Fibroblast of pulmonary artery (primary cell): ENCODE measurements around the gene ALDH3A2.

Experiments
- DNase-seq: peaks from one replicate; pipeline ENCODE4 v3.0.0-alpha.2; 2010; ENCODE audit warnings: low read depth
- H3K4me3 ChIP-seq: replicated peaks from 2 replicates; pipeline ENCODE4 v1.5.1; 2011; ENCODE audit warnings: low read depth, mild to moderate bottlenecking, control low read depth, low read length, moderate library complexity
- CTCF ChIP-seq: IDR thresholded peaks from 2 replicates; pipeline ENCODE4 v1.5.1; 2011; ENCODE audit warnings: mild to moderate bottlenecking, control low read depth, low read length, inconsistent platforms; ENCODE audit errors: missing control alignments

Gene ALDH3A2

DNA sequence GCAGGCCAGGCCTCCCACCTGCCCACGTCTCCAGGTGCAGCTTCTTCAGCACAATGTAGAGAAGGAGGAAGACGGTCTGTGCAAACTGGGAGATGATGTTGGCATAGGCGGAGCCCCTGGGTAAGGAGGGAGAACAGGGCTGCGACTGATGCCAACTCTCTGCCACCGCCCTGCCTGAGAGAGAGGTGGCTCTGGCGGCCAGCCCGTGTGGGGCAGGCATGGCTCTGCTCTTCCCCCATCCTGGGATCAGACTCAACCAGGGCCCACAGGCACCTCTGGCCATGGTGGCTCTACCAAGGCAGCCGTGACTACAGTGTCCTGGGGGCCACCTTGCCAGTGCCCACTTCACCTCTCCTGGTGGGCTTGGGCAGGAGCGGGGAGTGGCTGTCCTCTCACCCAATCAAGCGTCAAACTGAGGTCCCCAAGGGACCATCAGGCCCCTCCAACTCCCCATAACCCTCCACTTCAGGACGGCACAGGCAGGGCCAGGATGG is 59.2 kb downstream of the ALDH3A2 start:
- H3K4me3 ChIP-seq: no peak overlapping the region
- DNase-seq: no peak
- no peak for TF ChIP-seq CTCF

GRCh38 chr17:19708431-19709175 is 60.1 kb downstream of the ALDH3A2 start:
- H3K4me3 ChIP-seq: no peak overlapping the region
- no peak for TF ChIP-seq CTCF
- DNase-seq: no peak

DNA sequence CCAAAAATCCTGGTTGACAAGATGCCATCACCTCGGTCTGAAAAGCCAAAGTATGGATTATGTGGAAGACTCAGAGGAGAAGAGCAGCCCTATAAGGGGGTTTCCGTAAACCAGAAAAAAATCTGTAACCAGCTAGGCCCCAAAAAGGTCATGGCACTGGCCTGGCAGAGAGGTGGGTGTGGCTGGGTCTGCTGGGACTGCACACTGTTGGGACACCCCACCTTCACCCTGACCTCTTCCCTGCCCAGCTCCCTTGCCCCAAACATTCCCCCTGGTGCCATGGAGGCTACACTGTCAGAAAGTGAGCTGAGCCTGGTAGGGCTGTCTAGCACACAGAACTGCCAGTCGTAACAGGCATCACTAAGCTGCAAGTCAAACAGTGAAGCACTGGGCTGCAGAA is 61.3 kb downstream of the ALDH3A2 start:
- no peak overlapping the region for H3K4me3 ChIP-seq
- TF ChIP-seq CTCF: no peak
- no peak for DNase-seq

GRCh38 chr17:19712436-19713004 is 64.0 kb downstream of the ALDH3A2 start:
- DNase-seq: no peak
- H3K4me3 ChIP-seq: no peak overlapping the region
- no peak for TF ChIP-seq CTCF

DNA sequence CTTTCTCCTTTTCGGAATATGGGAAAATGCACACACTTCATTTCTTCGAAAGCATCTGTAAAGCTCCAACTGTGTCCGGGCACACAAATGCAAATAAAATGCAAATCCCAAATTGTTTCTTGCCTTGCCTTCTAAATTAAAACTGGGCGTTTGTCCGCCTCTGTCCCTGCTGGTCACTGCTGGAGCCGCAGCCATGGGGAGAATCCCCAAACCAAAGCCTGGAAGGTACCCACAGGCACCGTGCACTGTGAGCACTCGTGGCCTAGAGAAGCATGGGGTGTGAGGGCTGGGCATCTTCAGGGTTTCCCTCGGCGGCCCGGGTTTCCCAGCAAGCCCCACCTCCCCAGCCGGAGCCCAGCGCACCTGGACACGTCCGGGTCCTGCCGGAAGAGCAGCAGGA is 64.9 kb downstream of the ALDH3A2 start:
- DNase-seq: no peak
- TF ChIP-seq CTCF: peak; percentile 20

DNA sequence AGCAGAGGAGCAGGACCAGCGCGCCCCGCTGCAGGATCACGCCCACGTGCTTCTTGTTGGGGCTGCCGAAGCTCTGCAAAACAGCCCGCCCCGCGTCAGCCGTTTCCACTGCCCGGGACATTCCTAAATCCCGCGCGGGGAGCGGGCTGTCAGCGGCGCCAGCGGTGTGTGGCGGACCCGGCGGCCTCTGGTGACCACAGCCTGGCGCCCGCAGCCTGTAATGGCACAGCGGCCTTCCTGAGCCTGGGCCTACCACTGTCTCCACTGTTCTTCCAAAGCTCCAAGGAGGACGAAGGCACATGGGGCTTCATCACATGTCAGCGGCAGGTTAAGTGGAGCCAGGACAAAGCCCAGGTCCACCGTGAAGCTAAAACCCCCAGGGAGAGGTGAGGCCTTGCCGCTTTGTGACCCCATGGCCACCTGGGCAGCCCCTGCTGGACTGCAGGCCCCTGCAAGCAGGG is 65.4 kb downstream of the ALDH3A2 start:
- no peak overlapping the region for H3K4me3 ChIP-seq
- TF ChIP-seq CTCF: no peak
- DNase-seq: no peak

More for the DNA sequence above, 64.9 kb downstream of the ALDH3A2 start:
- no peak overlapping the region for H3K4me3 ChIP-seq
